Measurements from ENCODE around the gene ANKRD24.
A peak's percentile ranks its signal among the peaks of the same experiment; 100 is the strongest.

The ANKRD24 gene

GRCh38 chr19:4264812-4265211, 82.3 kb downstream of the ANKRD24 start:
- Histone ChIP-seq H3K27me3 (ENCODE audit: insufficient read depth, low read depth) (no peaks in the 10 kb centered on the region), H4K20me1 (ENCODE audit: insufficient read depth) (no peaks in the 10 kb centered on the region), H3K4me3 (IDR thresholded peaks at IDR 0.05; ENCODE audit: insufficient read depth, low read depth, low read length) (no peak overlapping the region), H3K9ac (no peak overlapping the region), H3K4me1 (ENCODE audit: low read depth, poor library complexity, severe bottlenecking) (no peaks in the 10 kb centered on the region), H3K36me3 (ENCODE audit: insufficient read depth) (no peaks in the 10 kb centered on the region), H3K4me2 (no peak overlapping the region), H3K27ac (no peak overlapping the region), H2AFZ (ENCODE audit: low read depth) (no peak overlapping the region), H3K79me2 (ENCODE audit: insufficient read depth, low read depth) (no peaks in the 10 kb centered on the region)
- TF ChIP-seq, protein P1, sequence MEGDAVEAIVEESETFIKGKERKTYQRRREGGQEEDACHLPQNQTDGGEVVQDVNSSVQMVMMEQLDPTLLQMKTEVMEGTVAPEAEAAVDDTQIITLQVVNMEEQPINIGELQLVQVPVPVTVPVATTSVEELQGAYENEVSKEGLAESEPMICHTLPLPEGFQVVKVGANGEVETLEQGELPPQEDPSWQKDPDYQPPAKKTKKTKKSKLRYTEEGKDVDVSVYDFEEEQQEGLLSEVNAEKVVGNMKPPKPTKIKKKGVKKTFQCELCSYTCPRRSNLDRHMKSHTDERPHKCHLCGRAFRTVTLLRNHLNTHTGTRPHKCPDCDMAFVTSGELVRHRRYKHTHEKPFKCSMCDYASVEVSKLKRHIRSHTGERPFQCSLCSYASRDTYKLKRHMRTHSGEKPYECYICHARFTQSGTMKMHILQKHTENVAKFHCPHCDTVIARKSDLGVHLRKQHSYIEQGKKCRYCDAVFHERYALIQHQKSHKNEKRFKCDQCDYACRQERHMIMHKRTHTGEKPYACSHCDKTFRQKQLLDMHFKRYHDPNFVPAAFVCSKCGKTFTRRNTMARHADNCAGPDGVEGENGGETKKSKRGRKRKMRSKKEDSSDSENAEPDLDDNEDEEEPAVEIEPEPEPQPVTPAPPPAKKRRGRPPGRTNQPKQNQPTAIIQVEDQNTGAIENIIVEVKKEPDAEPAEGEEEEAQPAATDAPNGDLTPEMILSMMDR (conservative IDR thresholded peaks at IDR 0.05; ENCODE audit: low read depth, low read length) = no peak

- TF ChIP-seq, protein P1 (conservative IDR thresholded peaks at IDR 0.05; ENCODE audit: low read depth, low read length) = no peak
- H3K4me1 ChIP-seq (ENCODE audit: low read depth, poor library complexity, severe bottlenecking) = no peaks in the 10 kb centered on the region
- no peak overlapping the region for H2AFZ ChIP-seq (ENCODE audit: low read depth)
- H4K20me1 ChIP-seq (ENCODE audit: insufficient read depth) = no peaks in the 10 kb centered on the region
- H3K79me2 ChIP-seq (ENCODE audit: insufficient read depth, low read depth) = no peaks in the 10 kb centered on the region
- no peak overlapping the region for H3K27ac ChIP-seq
- no peak overlapping the region for H3K4me2 ChIP-seq
- no peak overlapping the region for H3K4me3 ChIP-seq (IDR thresholded peaks at IDR 0.05; ENCODE audit: insufficient read depth, low read depth, low read length)
- no peaks in the 10 kb centered on the region for H3K27me3 ChIP-seq (ENCODE audit: insufficient read depth, low read depth)
- no peaks in the 10 kb centered on the region for H3K36me3 ChIP-seq (ENCODE audit: insufficient read depth)
- no peak overlapping the region for H3K9ac ChIP-seq
These were observed 83.9 kb downstream of the ANKRD24 start for GRCh38 chr19:4266253-4267000.

- no peaks in the 10 kb centered on the region for H4K20me1 ChIP-seq (ENCODE audit: insufficient read depth)
- no peak overlapping the region for H3K9ac ChIP-seq
- no peak overlapping the region for H2AFZ ChIP-seq (ENCODE audit: low read depth)
- H3K27me3 ChIP-seq (ENCODE audit: insufficient read depth, low read depth) = no peaks in the 10 kb centered on the region
- no peak overlapping the region for H3K4me3 ChIP-seq (IDR thresholded peaks at IDR 0.05; ENCODE audit: insufficient read depth, low read depth, low read length)
- H3K4me2 ChIP-seq = no peak overlapping the region
- H3K4me1 ChIP-seq (ENCODE audit: low read depth, poor library complexity, severe bottlenecking) = no peaks in the 10 kb centered on the region
- no peaks in the 10 kb centered on the region for H3K79me2 ChIP-seq (ENCODE audit: insufficient read depth, low read depth)
- TF ChIP-seq, protein P1 (conservative IDR thresholded peaks at IDR 0.05; ENCODE audit: low read depth, low read length) = peak; percentile 40
- H3K27ac ChIP-seq = no peak overlapping the region
- H3K36me3 ChIP-seq (ENCODE audit: insufficient read depth) = no peaks in the 10 kb centered on the region
These were observed 84.8 kb downstream of the ANKRD24 start for GRCh38 chr19:4267101-4267900.

- TF ChIP-seq, protein P1 (conservative IDR thresholded peaks at IDR 0.05; ENCODE audit: low read depth, low read length) = no peak
- no peak overlapping the region for H3K4me3 ChIP-seq (IDR thresholded peaks at IDR 0.05; ENCODE audit: insufficient read depth, low read depth, low read length)
- H3K27ac ChIP-seq = no peak overlapping the region
- H3K27me3 ChIP-seq (ENCODE audit: insufficient read depth, low read depth) = no peaks in the 10 kb centered on the region
- no peaks in the 10 kb centered on the region for H4K20me1 ChIP-seq (ENCODE audit: insufficient read depth)
- H3K9ac ChIP-seq = no peak overlapping the region
- no peak overlapping the region for H2AFZ ChIP-seq (ENCODE audit: low read depth)
- no peaks in the 10 kb centered on the region for H3K36me3 ChIP-seq (ENCODE audit: insufficient read depth)
- H3K79me2 ChIP-seq (ENCODE audit: insufficient read depth, low read depth) = no peaks in the 10 kb centered on the region
- no peaks in the 10 kb centered on the region for H3K4me1 ChIP-seq (ENCODE audit: low read depth, poor library complexity, severe bottlenecking)
- no peak overlapping the region for H3K4me2 ChIP-seq
These were observed 85.7 kb downstream of the ANKRD24 start for GRCh38 chr19:4267901-4268815.

Data from KMS-11 (cell line).